GM23248 (cell line): ENCODE results near the gene KNSTRN.

Source experiments
- EZH2 ChIP-seq: fragments of 200-600 bp; sonication (generic); IDR thresholded peaks from 2 replicates; pipeline ENCODE4 v1.6.1; 2018; ENCODE audit warnings: antibody characterized with exemption, mild to moderate bottlenecking; ENCODE audit not compliant: insufficient read depth, poor library complexity, severe bottlenecking
- EZH2phosphoT487 ChIP-seq: fragments of 200-600 bp; sonication (generic); IDR thresholded peaks from 2 replicates; pipeline ENCODE4 v1.6.1; 2018; ENCODE audit warnings: antibody characterized with exemption, moderate library complexity, mild to moderate bottlenecking, low read depth; ENCODE audit not compliant: insufficient read depth

- TF ChIP-seq EZH2phosphoT487 (no peak), EZH2 (no peak)
These were observed 59.3 kb downstream of the KNSTRN start for GRCh38 chr15:40441565-40442531.
